Subcutaneous abdominal adipose tissue (tissue), 5 donors: ENCODE results near the gene ARID4A.
"Not testable (repeated sequence)": the region's sequence is repeated elsewhere in the genome, so short reads cannot be mapped to it uniquely, and the experiment has no call there.

Experiments used
- H3K27ac ChIP-seq: one replicate; pipeline ENCODE4 v1.7.0; 2013; ENCODE audit warnings: low read depth, mild to moderate bottlenecking, inconsistent platforms, low read length, moderate library complexity
- H3K27me3 ChIP-seq, 5 donors: one replicate each; pipeline ENCODE4 v1.7.0; 2013; ENCODE audit warnings: low read length in 5 of 5, inconsistent platforms in 1 of 5; ENCODE audit not compliant: control insufficient read depth in 5 of 5, insufficient read depth in 4 of 5
- H3K36me3 ChIP-seq, 5 donors: one replicate each; pipeline ENCODE4 v1.7.0; 2013; ENCODE audit warnings: low read length in 5 of 5; ENCODE audit not compliant: control insufficient read depth in 5 of 5, insufficient read depth in 5 of 5
- H3K4me1 ChIP-seq, 5 donors: one replicate each; pipeline ENCODE4 v1.7.0; 2013; ENCODE audit warnings: low read length in 5 of 5, mild to moderate bottlenecking in 3 of 5, moderate library complexity in 1 of 5; ENCODE audit not compliant: control insufficient read depth in 5 of 5, insufficient read depth in 5 of 5
- H3K4me3 ChIP-seq, 5 donors: one replicate each; pipeline ENCODE4 v1.7.0; 2013; ENCODE audit warnings: low read length in 5 of 5, low read depth in 1 of 5
- H3K9ac ChIP-seq, 5 donors: one replicate each; pipeline ENCODE4 v1.7.0; 2013; ENCODE audit warnings: low read length in 5 of 5, mild to moderate bottlenecking in 4 of 5, moderate library complexity in 3 of 5
- H3K9me3 ChIP-seq, 5 donors: one replicate each; pipeline ENCODE4 v1.7.0; 2013; ENCODE audit warnings: low read length in 5 of 5; ENCODE audit not compliant: control insufficient read depth in 5 of 5
- donor health status: healthy.
- donor health status: healthy.
- donor health status: healthy.
- donor health status: healthy.
- donor health status: healthy.

ARID4A gene

DNA sequence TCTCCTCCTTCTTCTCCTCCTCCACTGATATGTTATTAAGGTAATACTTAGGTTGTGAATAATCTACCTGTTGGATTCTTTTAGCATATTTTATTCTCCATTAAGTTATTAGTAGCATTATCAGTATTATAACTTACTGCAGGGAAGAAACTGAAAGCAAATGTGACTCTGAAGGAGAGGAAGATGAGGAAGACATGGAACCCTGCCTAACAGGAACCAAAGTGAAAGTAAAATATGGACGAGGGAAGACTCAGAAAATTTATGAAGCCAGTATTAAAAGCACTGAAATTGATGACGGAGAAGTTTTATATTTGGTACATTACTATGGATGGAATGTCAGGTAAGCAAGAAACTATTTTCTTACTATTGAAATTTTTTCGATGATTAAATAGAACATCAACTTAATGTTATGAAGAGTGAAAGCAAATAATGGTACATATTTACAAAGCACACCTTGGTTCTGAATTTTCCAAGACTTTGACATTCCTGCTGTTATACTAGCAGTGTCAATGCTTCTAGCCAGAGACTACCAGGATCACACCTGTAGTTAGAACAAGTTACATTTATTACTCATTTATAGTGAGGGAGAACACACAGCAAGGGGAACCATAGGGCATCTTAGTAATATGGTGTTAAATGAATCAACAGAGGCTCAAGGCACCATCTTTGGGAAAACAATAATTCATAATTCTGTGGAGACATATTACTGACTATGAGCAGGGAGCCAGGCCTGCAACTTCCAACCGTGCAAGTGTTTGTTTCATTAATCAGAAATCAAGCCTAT lies 55.4 kb downstream of the ARID4A start:
- H3K4me3 ChIP-seq: peak overlapping the region in 3 of 5 donors; percentile 26 to 59 (median 46)
- no peaks in the 10 kb centered on the region for H3K27me3 ChIP-seq
- peaks cover 0 to 10% (median 0%) of the 10 kb centered on the region in 5 donors for H3K4me1 ChIP-seq
- H3K9me3 ChIP-seq: no peaks in the 10 kb centered on the region
- peak overlapping the region; percentile 2 to 56 (median 49) for H3K9ac ChIP-seq
- H3K36me3 ChIP-seq: peaks cover 16 to 52% (median 46%) of the 10 kb centered on the region in 5 donors
- H3K27ac ChIP-seq: peak overlapping the region; percentile 55

DNA sequence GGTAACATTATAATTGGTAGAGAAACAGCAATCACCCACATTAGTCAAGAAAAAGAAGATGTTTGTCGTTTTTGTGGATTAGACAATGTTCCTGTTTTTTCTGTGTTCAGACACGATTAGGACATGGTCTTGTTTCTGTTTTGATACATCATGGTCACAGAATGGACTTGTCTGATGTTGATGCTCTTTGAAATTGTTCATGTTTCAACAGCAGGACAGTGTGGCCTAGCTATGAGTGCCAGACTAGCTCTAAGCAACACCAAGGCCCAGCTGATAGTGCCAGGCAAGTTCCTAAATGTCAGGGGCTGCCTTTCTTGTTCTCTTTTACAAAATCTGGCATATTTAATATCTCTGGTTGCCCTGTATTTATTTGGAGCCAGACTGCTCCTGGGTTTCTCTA lies 56.5 kb downstream of the ARID4A start:
- Histone ChIP-seq H3K9me3 (no peaks in the 10 kb centered on the region), H3K36me3 (peaks cover 23 to 55% (median 44%) of the 10 kb centered on the region in 5 donors), H3K4me3 (no peak overlapping the region), H3K27ac (no peak overlapping the region), H3K4me1 (peaks cover 0 to 10% (median 0%) of the 10 kb centered on the region in 5 donors), H3K9ac (no peak overlapping the region), H3K27me3 (no peaks in the 10 kb centered on the region)

GRCh38 chr14:58356268-58356667 lies 57.9 kb downstream of the ARID4A start:
- Histone ChIP-seq H3K4me3 (no peak overlapping the region), H3K9ac (no peak overlapping the region), H3K4me1 (peaks cover 0 to 10% (median 0%) of the 10 kb centered on the region in 5 donors), H3K27ac (no peak overlapping the region), H3K36me3 (peaks cover 33 to 61% (median 51%) of the 10 kb centered on the region in 5 donors), H3K27me3 (no peaks in the 10 kb centered on the region), H3K9me3 (no peaks in the 10 kb centered on the region)

DNA sequence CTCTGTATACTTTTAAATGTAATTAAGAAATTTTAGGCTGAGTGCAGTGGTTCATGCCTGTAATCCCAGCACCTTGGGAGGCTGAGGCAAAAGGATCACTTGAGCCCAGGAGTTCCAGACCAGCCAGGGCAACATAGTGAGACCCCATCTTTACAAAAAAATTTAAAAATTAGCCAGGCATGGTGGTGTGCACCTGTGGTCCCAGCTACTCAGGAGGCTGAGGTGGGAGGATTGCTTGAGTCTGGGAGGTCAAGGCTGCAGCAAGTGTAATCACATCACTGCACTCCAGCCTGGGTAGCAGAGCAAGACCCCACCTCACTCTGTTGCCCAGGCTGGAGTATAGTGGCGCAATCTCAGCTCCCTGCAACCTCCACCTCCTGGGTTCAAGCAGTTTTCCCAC lies 63.9 kb downstream of the ARID4A start:
- not testable (repeated sequence) for H3K27ac ChIP-seq, H3K9ac ChIP-seq, H3K9me3 ChIP-seq, H3K4me3 ChIP-seq, H3K4me1 ChIP-seq, H3K27me3 ChIP-seq
- H3K36me3 ChIP-seq: peaks cover 52 to 64% (median 56%) of the 10 kb centered on the region in 5 donors

- no peaks in the 10 kb centered on the region for H3K27me3 ChIP-seq
- no peaks in the 10 kb centered on the region for H3K4me1 ChIP-seq
- H3K9me3 ChIP-seq: no peaks in the 10 kb centered on the region
- H3K9ac ChIP-seq: no peak overlapping the region
- peaks cover 58 to 71% (median 62%) of the 10 kb centered on the region in 5 donors for H3K36me3 ChIP-seq
- no peak overlapping the region for H3K4me3 ChIP-seq
- no peak overlapping the region for H3K27ac ChIP-seq
Measured at GRCh38 chr14:58362798-58363412, 64.5 kb downstream of the ARID4A start.

DNA sequence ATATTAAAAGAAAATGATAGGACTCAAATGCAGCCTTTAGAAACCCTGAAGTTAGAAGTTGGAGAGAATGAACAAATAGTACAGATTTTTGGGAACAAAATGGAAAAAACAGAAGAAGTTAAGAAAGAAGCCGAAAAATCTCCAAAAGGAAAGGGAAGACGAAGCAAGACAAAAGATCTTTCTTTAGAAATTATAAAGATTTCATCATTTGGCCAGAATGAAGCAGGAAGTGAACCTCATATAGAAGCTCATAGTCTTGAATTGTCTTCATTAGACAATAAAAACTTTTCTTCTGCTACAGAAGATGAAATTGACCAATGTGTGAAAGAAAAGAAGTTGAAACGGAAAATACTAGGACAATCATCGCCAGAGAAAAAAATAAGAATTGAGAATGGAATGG lies 66.0 kb downstream of the ARID4A start:
- H3K36me3 ChIP-seq: peaks cover 60 to 72% (median 66%) of the 10 kb centered on the region in 5 donors
- H3K4me3 ChIP-seq: no peak overlapping the region
- no peaks in the 10 kb centered on the region for H3K27me3 ChIP-seq
- H3K4me1 ChIP-seq: no peaks in the 10 kb centered on the region
- no peaks in the 10 kb centered on the region for H3K9me3 ChIP-seq
- no peak overlapping the region for H3K9ac ChIP-seq
- H3K27ac ChIP-seq: no peak overlapping the region

DNA sequence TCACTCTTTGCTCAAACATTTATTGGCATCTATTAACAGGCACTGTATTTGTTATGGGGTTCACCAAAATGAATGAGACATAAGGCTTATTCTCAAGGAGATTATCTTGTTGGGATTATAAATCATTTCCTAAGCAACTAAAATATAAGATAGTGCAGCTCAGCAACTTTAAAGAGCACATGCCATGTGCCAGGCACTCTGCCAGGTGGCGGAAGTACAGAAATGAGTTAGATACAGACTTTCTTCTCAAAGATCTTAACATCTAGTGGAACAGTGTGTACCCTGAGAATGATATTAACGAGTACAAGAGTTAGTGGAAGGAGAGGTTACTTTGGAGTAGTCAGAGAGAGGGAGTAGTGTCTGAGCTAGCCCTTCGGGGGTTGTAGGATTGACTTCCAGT lies 68.9 kb downstream of the ARID4A start:
- Histone ChIP-seq H3K27ac (no peak overlapping the region), H3K27me3 (no peaks in the 10 kb centered on the region), H3K4me1 (no peaks in the 10 kb centered on the region), H3K9ac (no peak overlapping the region), H3K4me3 (no peak overlapping the region), H3K9me3 (no peaks in the 10 kb centered on the region), H3K36me3 (peaks cover 47 to 68% (median 60%) of the 10 kb centered on the region in 5 donors)

DNA sequence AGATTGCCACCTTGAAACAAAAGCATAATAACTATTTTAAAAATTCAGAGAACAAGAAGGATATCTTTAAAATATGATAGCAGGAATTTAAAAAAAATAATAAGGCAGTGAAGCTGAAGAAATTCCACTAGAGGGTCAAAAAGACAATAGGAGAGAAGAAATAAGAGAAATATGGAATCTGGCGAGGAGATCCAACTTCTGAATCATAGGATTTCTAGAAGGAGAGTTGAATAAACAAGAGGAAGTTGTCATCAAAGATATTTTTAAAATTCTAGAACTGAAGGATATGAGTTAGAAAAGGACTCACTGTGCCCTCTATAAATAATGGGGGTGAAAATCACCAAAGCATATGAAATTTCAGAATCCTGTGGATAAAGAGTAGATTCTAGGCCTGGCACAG lies 70.6 kb downstream of the ARID4A start:
- Histone ChIP-seq H3K9me3 (no peaks in the 10 kb centered on the region), H3K27me3 (no peaks in the 10 kb centered on the region), H3K36me3 (peaks cover 52 to 73% (median 67%) of the 10 kb centered on the region in 5 donors), H3K4me3 (no peak overlapping the region), H3K9ac (no peak overlapping the region), H3K4me1 (no peaks in the 10 kb centered on the region), H3K27ac (no peak overlapping the region)

DNA sequence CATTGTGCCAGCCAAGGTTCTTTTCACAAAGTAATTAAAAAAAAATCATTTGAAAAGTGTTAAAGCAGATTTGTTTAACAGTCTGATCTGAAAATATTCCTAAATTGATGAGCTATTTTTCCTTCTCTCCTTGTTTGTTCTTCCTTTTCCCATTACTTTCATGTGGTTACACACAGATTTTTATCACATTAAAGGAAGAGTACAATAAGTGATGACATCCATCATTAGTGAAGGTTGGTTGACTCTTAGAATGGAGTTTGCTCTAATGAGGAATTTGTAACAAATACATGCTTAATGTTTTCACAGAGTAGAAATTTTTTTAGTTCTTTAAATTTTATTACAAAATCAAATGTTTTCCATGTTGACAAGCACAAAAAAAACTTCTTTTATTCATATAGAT lies 78.4 kb downstream of the ARID4A start:
- Histone ChIP-seq H3K9ac (no peak overlapping the region), H3K36me3 (peaks cover 24 to 53% (median 27%) of the 10 kb centered on the region in 5 donors), H3K27ac (no peak overlapping the region), H3K4me3 (no peak overlapping the region), H3K27me3 (no peaks in the 10 kb centered on the region), H3K4me1 (no peaks in the 10 kb centered on the region), H3K9me3 (no peaks in the 10 kb centered on the region)

DNA sequence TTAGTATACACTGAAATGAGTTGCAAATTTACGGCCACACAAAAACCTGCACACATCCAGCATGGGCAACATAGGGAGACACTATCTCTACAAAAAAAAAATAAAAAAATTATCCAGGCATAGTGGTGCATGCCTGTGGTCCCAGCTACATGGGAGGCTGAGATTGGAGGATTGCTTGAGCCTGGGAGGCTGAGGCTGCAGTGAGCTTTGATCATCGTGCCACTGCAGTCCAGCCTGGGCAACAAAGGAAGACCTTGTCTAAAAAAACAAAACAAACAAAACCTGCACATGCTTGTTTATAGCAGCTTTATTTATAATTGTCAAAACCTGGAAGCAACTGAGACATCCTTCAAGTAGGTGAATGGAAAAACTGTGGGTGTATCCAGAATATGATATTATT lies 92.5 kb downstream of the ARID4A start:
- Histone ChIP-seq H3K4me3 (no peak overlapping the region), H3K27ac (no peak overlapping the region), H3K27me3 (no peaks in the 10 kb centered on the region), H3K9me3 (no peaks in the 10 kb centered on the region), H3K36me3 (no peaks in the 10 kb centered on the region), H3K9ac (no peak overlapping the region), H3K4me1 (peaks cover 0 to 6% (median 6%) of the 10 kb centered on the region in 5 donors)
